Natural killer cell (primary cell): ENCODE data around the gene TFAP2C. TPM values are rescaled to one million over a fixed set of nuclear protein-coding genes. Genes with fewer than 3 reads are reported as not detected.

Experiments
- ATAC-seq, 3 donors: fragments of 150-1000 bp in 2 of 3; fragments of 200-7000 bp in 1 of 3; cut with Tn5 transposase; 1 replicate in 1 of 3; 2 replicates in 2 of 3; pipeline ENCODE4 v1.10.0; 2021; ENCODE audit warnings: mild to moderate bottlenecking in 2 of 3, moderate library complexity in 2 of 3
- DNase-seq, 2 donors: peaks; one replicate each; pipeline versions ENCODE4 v3.0.0 to v3.0.0-alpha.2; 2013 to 2021; ENCODE audit warnings: mixed read lengths in 1 of 2
- H3K27ac ChIP-seq: one replicate; pipeline ENCODE4 v1.5.1; 2013; ENCODE audit warnings: mild to moderate bottlenecking, low read length
- H3K27me3 ChIP-seq: one replicate; pipeline ENCODE4 v1.6.1; 2013; ENCODE audit warnings: low read length; ENCODE audit not compliant: control insufficient read depth, insufficient read depth
- H3K36me3 ChIP-seq: one replicate; pipeline ENCODE4 v1.6.1; 2013; ENCODE audit warnings: low read length; ENCODE audit not compliant: control insufficient read depth, insufficient read depth
- H3K4me1 ChIP-seq: one replicate; pipeline ENCODE4 v1.6.1; 2013; ENCODE audit warnings: low read length; ENCODE audit not compliant: control insufficient read depth, insufficient read depth
- H3K4me3 ChIP-seq: one replicate; pipeline ENCODE4 v1.5.1; 2013; ENCODE audit warnings: low read length
- H3K9me3 ChIP-seq: one replicate; pipeline ENCODE4 v1.6.1; 2013; ENCODE audit warnings: low read length; ENCODE audit not compliant: control insufficient read depth, insufficient read depth
- H3K27ac Mint-ChIP-seq, 2 donors: one replicate each; pipeline ENCODE4 v1.8.0; 2022; ENCODE audit warnings: mild to moderate bottlenecking in 2 of 2, mixed read lengths in 2 of 2, moderate library complexity in 1 of 2
- H3K27me3 Mint-ChIP-seq, 2 donors: one replicate each; pipeline ENCODE4 v1.8.0; 2022; ENCODE audit warnings: low read depth in 2 of 2, mixed read lengths in 2 of 2
- H3K36me3 Mint-ChIP-seq: one replicate; pipeline ENCODE4 v1.8.0; 2022; ENCODE audit warnings: mixed read lengths
- H3K4me1 Mint-ChIP-seq, 2 donors: one replicate each; pipeline ENCODE4 v1.8.0; 2022; ENCODE audit warnings: mixed read lengths in 2 of 2
- H3K4me3 Mint-ChIP-seq: one replicate; pipeline ENCODE4 v1.8.0; 2022; ENCODE audit warnings: mild to moderate bottlenecking, moderate library complexity, mixed read lengths
- H3K9me3 Mint-ChIP-seq, 2 donors: one replicate each; pipeline ENCODE4 v1.8.0; 2022; ENCODE audit warnings: mixed read lengths in 2 of 2
- WGBS: methylation state at CpG from one replicate; pipeline ENCODE4 v1.1.7; 2013; ENCODE audit warnings: missing lambda C conversion rate; ENCODE audit not compliant: insufficient coverage; 5-methylcytosine and 5-hydroxymethylcytosine counted together
- intact Hi-C: fragments of 100-400 bp; cut with micrococcal nuclease; formaldehyde crosslinking; loops from one replicate; pipeline ENCODE4 v1.14.2; 2022
- total RNA-seq, 4 donors: library from RNA; stranded (reverse); fragments of 120-200 nt in 1 of 4; gene quantifications; one replicate each; pipeline versions ENCODE4 v1.2.3 to v1.2.4, GENCODE V29; 2013 to 2022
- TF ChIP-seq, protein P1 (sequence below): fragments of 200-600 bp; IDR thresholded peaks from one replicate; pipeline ENCODE4 v1.8.0; 2022; ENCODE audit warnings: antibody characterized with exemption

The TFAP2C gene
- total RNA-seq, 3 donors from 2014 or later (not counting 1 experiment from before 2014, with no cell fraction given) = not detected

DNA sequence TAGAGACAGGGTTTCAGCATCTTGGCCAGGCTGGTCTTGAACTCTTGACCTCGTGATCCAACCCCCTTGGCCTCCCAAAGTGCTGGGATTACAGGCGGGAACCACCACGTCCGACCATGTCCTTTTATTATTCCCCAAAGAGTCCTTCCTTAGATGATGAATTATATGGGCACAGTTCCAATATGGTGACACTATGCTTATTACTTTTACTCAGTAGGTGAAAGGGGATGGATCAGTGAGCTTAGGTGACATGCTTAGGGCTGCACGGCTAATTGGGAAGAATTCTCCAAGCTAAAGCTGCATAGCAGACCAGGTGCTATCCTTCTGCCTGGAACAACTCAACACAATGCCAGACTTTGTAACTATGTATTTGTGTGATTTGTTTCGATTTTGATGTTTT, 38.2 kb upstream of the TFAP2C start:
- Mint-ChIP-seq H3K4me1 (no peaks in the 10 kb centered on the region), H3K9me3 (no peaks in the 10 kb centered on the region), H3K36me3 (no peaks in the 10 kb centered on the region), H3K27me3 (peaks cover 0 to 7% of the 10 kb centered on the region in 2 donors), H3K27ac (no peak overlapping the region), H3K4me3 (no peak overlapping the region)
- no peaks in the 10 kb centered on the region for H3K9me3 ChIP-seq
- WGBS = 75% methylated on average over 6 of the region's 6 CpGs
- no peaks in the 10 kb centered on the region for H3K36me3 ChIP-seq
- TF ChIP-seq, protein P1, sequence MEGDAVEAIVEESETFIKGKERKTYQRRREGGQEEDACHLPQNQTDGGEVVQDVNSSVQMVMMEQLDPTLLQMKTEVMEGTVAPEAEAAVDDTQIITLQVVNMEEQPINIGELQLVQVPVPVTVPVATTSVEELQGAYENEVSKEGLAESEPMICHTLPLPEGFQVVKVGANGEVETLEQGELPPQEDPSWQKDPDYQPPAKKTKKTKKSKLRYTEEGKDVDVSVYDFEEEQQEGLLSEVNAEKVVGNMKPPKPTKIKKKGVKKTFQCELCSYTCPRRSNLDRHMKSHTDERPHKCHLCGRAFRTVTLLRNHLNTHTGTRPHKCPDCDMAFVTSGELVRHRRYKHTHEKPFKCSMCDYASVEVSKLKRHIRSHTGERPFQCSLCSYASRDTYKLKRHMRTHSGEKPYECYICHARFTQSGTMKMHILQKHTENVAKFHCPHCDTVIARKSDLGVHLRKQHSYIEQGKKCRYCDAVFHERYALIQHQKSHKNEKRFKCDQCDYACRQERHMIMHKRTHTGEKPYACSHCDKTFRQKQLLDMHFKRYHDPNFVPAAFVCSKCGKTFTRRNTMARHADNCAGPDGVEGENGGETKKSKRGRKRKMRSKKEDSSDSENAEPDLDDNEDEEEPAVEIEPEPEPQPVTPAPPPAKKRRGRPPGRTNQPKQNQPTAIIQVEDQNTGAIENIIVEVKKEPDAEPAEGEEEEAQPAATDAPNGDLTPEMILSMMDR = no peak
- intact Hi-C loops = no loop called here
- ATAC-seq (no peak), DNase-seq (no peak)
- H3K27ac ChIP-seq = no peak overlapping the region
- H3K27me3 ChIP-seq = no peaks in the 10 kb centered on the region
- no peaks in the 10 kb centered on the region for H3K4me1 ChIP-seq
- no peak overlapping the region for H3K4me3 ChIP-seq

DNA sequence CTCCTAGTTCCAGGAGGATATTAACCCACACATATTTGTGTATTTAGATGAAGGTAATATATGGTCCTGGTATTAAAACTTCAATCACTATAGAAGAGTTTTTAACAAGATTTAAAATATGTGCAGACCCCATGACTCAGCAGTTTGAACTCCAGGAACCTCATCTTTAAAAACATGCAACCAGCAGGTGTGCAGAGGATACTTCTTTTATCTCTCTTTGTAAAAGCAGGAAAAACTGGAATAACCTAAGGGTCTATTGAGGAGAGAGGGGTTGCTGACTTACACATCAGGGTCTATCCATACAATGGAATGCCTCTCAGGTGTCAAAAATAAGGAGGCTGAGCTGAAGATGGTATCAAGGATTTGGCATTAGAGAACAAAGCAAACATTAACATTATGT, 36.9 kb upstream of the TFAP2C start:
- TF ChIP-seq, protein P1 = no peak

DNA sequence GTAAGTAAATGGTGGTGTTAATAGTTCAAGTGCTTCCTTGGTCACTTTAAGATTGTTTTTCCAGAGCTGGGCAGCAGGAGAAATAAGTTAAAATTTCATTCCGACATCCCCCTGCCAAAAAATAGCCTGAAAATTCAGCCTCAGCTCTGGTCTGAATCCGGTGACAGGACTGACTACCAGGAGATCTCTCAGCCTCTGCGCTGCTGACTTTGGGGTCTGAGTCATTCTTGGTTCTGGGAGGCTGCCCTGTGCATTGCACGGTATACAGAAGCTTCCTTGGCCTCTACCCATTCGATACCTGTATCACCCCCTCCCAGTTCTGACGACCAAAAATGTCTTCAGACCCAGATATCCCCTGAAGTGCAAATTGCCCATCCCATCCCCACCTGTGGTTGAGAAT, 36.3 kb upstream of the TFAP2C start:
- no peaks in the 10 kb centered on the region for H3K36me3 Mint-ChIP-seq
- H3K27me3 Mint-ChIP-seq = peaks cover 0 to 7% of the 10 kb centered on the region in 2 donors
- intact Hi-C loops = no loop called here
- H3K4me1 ChIP-seq = no peaks in the 10 kb centered on the region
- no peaks in the 10 kb centered on the region for H3K36me3 ChIP-seq
- H3K27ac ChIP-seq = no peak overlapping the region
- no peak overlapping the region for H3K4me3 Mint-ChIP-seq
- H3K4me3 ChIP-seq = no peak overlapping the region
- ATAC-seq (no peak), DNase-seq (no peak)
- H3K27ac Mint-ChIP-seq = no peak overlapping the region
- H3K9me3 Mint-ChIP-seq = no peaks in the 10 kb centered on the region
- H3K27me3 ChIP-seq = no peaks in the 10 kb centered on the region
- TF ChIP-seq, protein P1 = no peak
- H3K9me3 ChIP-seq = no peaks in the 10 kb centered on the region
- 67% methylated on average over 5 of the region's 6 CpGs for WGBS
- no peaks in the 10 kb centered on the region for H3K4me1 Mint-ChIP-seq

More for the DNA sequence above, 36.9 kb upstream of the TFAP2C start:
- intact Hi-C loops = no loop called here
- no peaks in the 10 kb centered on the region for H3K9me3 ChIP-seq
- Mint-ChIP-seq H3K4me1 (no peaks in the 10 kb centered on the region), H3K27ac (no peak overlapping the region), H3K27me3 (peaks cover 0 to 7% of the 10 kb centered on the region in 2 donors), H3K9me3 (no peaks in the 10 kb centered on the region), H3K4me3 (no peak overlapping the region), H3K36me3 (no peaks in the 10 kb centered on the region)
- H3K4me1 ChIP-seq = no peaks in the 10 kb centered on the region
- H3K27me3 ChIP-seq = no peaks in the 10 kb centered on the region
- DNase-seq (no peak), ATAC-seq (no peak)
- H3K4me3 ChIP-seq = no peak overlapping the region
- H3K27ac ChIP-seq = no peak overlapping the region
- no peaks in the 10 kb centered on the region for H3K36me3 ChIP-seq

DNA sequence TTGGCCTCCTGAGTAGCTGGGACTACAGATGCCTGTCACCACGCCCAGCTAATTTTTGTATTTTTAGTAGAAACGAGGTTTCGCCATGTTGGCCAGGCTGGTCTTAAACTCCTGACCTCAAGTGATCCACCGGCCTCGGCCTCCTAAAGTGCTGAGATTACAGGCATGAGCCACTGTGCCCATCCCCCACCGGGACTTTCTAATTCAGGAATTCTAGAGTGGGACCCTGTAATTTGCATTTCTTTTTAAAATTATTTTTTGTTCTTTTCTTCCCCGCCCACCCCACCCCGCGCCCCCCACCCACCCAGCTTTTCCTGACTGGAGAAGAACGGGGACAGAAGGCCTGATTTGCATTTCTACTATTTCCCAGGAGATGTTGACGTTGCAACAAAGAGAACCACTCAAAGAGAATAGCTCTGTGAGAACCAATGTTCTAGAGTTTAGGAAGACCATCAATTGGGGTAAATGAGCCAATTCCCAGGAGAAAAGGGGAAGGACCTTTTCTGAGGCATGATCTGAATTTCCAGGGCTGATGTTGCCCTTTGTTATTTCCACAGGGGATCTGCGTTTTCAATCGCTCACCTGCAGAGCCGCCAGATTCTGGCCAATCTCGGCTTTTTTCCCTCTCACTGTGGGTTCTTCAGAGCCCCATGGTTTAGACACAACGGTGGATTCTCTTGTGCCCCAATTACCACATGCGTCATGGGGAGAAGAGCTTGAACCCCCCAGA, 33.2 kb upstream of the TFAP2C start:
- H3K27me3 Mint-ChIP-seq = no peaks in the 10 kb centered on the region
- no peak for DNase-seq
- Histone ChIP-seq H3K27ac (no peak overlapping the region), H3K36me3 (no peaks in the 10 kb centered on the region), H3K4me3 (no peak overlapping the region), H3K27me3 (no peaks in the 10 kb centered on the region), H3K4me1 (no peaks in the 10 kb centered on the region), H3K9me3 (no peaks in the 10 kb centered on the region)
- intact Hi-C loops = no loop called here
- no peak overlapping the region for H3K27ac Mint-ChIP-seq
- ATAC-seq = no peak
- 81% methylated on average over 13 of the region's 17 CpGs for WGBS
- H3K4me3 Mint-ChIP-seq = no peak overlapping the region
- no peaks in the 10 kb centered on the region for H3K36me3 Mint-ChIP-seq
- TF ChIP-seq, protein P1 = no peak
- H3K9me3 Mint-ChIP-seq = no peaks in the 10 kb centered on the region
- H3K4me1 Mint-ChIP-seq = no peaks in the 10 kb centered on the region
